Activated CD4-positive, alpha-beta T cell treated with anti-CD3 and anti-CD28 coated beads for 24 hours (primary cell): Measurements from ENCODE around the gene CAB39L.

Experiments
- DNase-seq, 2 donors: peaks; one replicate each; pipeline ENCODE4 v3.0.0-alpha.2; 2020; ENCODE audit warnings: low read depth in 2 of 2

CAB39L gene

GRCh38 chr13:49441846-49442245, 2.0 kb downstream of the CAB39L start:
- DNase-seq: no peak

- DNase-seq: no peak
Observed at GRCh38 chr13:49441312-49441711, 2.6 kb downstream of the CAB39L start.

GRCh38 chr13:49439609-49440008, 4.3 kb downstream of the CAB39L start:
- no peak for DNase-seq

- no peak for DNase-seq
Observed at GRCh38 chr13:49437705-49438104, 6.2 kb downstream of the CAB39L start.

- DNase-seq: no peak
Observed at GRCh38 chr13:49436890-49437289, 7.0 kb downstream of the CAB39L start.

- DNase-seq: no peak
Observed at GRCh38 chr13:49435992-49436391, 7.9 kb downstream of the CAB39L start.

GRCh38 chr13:49429121-49429520, 14.7 kb downstream of the CAB39L start:
- DNase-seq: no peak

- DNase-seq: no peak
Observed at GRCh38 chr13:49428041-49428763, 15.7 kb downstream of the CAB39L start.

- DNase-seq: no peak
Observed at GRCh38 chr13:49424011-49424560, 19.8 kb downstream of the CAB39L start.

- no peak for DNase-seq
Observed at GRCh38 chr13:49421391-49421790, 22.5 kb downstream of the CAB39L start.

GRCh38 chr13:49419276-49419675, 24.6 kb downstream of the CAB39L start:
- no peak for DNase-seq

GRCh38 chr13:49418206-49418605, 25.7 kb downstream of the CAB39L start:
- DNase-seq: no peak

GRCh38 chr13:49417161-49417560, 26.7 kb downstream of the CAB39L start:
- DNase-seq: no peak

GRCh38 chr13:49412749-49413148, 31.1 kb downstream of the CAB39L start:
- no peak for DNase-seq

- DNase-seq: no peak
Observed at GRCh38 chr13:49411353-49411752, 32.5 kb downstream of the CAB39L start.

- no peak for DNase-seq
Observed at GRCh38 chr13:49410477-49410876, 33.4 kb downstream of the CAB39L start.

GRCh38 chr13:49410006-49410405, 33.9 kb downstream of the CAB39L start:
- no peak for DNase-seq

GRCh38 chr13:49409008-49409407, 34.9 kb downstream of the CAB39L start:
- DNase-seq: no peak

- DNase-seq: no peak
Observed at GRCh38 chr13:49407936-49408335, 35.9 kb downstream of the CAB39L start.

- DNase-seq: no peak
Observed at GRCh38 chr13:49407068-49407467, 36.8 kb downstream of the CAB39L start.

- DNase-seq: no peak
Observed at GRCh38 chr13:49404703-49405020, 39.2 kb downstream of the CAB39L start.

GRCh38 chr13:49403996-49404702, 39.7 kb downstream of the CAB39L start:
- DNase-seq: no peak
